Thymus (tissue), 11 donors: ENCODE data around the gene INPP5A. TPM values are rescaled to one million over a fixed set of nuclear protein-coding genes. Genes with fewer than 3 reads are reported as not detected.
"Not testable (repeated sequence)": the region's sequence is repeated elsewhere in the genome, so short reads cannot be mapped to it uniquely, and the experiment has no call there.

Source experiments
- DNase-seq, 9 donors: peaks; one replicate each; pipeline ENCODE4 v3.0.0-alpha.2; 2013; ENCODE audit warnings: low spot score in 9 of 9, low read depth in 6 of 9, missing footprints in 1 of 9
- H3K27ac ChIP-seq, 2 donors: one replicate each; pipeline ENCODE4 v1.5.1; 2013; ENCODE audit warnings: control low read depth in 1 of 2, low read depth in 1 of 2, low read length in 1 of 2, mild to moderate bottlenecking in 1 of 2, moderate library complexity in 1 of 2
- H3K27me3 ChIP-seq, 2 donors: one replicate each; pipeline ENCODE4 v1.5.1; 2013; ENCODE audit warnings: low read length in 1 of 2; ENCODE audit not compliant: control insufficient read depth in 2 of 2, insufficient read depth in 1 of 2
- H3K36me3 ChIP-seq, 2 donors: one replicate each; pipeline ENCODE4 v1.5.1; 2013; ENCODE audit warnings: low read length in 1 of 2, mild to moderate bottlenecking in 1 of 2, moderate library complexity in 1 of 2; ENCODE audit not compliant: control insufficient read depth in 2 of 2, insufficient read depth in 2 of 2
- H3K4me1 ChIP-seq, 2 donors: one replicate each; pipeline ENCODE4 v1.5.1; 2013; ENCODE audit warnings: low read length in 2 of 2; ENCODE audit not compliant: control insufficient read depth in 2 of 2, insufficient read depth in 2 of 2
- H3K4me3 ChIP-seq, 2 donors: one replicate each; pipeline ENCODE4 v1.5.1; 2013; ENCODE audit warnings: low read length in 2 of 2, control low read depth in 1 of 2, mild to moderate bottlenecking in 1 of 2
- H3K9me3 ChIP-seq, 2 donors: one replicate each; pipeline ENCODE4 v1.5.1; 2013; ENCODE audit warnings: low read length in 1 of 2, mild to moderate bottlenecking in 1 of 2; ENCODE audit not compliant: control insufficient read depth in 2 of 2, insufficient read depth in 1 of 2
- WGBS: extraction: QIAGEN DNeasy Blood & Tissue Kit; methylation state at CpG from one replicate; pipeline ENCODE4 v1.1.7; 2013; 5-methylcytosine and 5-hydroxymethylcytosine counted together
- polyA plus RNA-seq: library from polyadenylated mRNA; stranded (reverse); fragments of 200-250 nt; gene quantifications from one replicate; pipeline ENCODE4 v1.2.3, GENCODE V29; 2013
- total RNA-seq: library from RNA; stranded (reverse); fragments of 120-200 nt; gene quantifications from one replicate; pipeline ENCODE4 v1.2.4, GENCODE V29; 2013
- donor health status: healthy.

INPP5A gene
- total and polyA plus RNA-seq, 2 donors, result 11.0 to 14.6 TPM

DNA sequence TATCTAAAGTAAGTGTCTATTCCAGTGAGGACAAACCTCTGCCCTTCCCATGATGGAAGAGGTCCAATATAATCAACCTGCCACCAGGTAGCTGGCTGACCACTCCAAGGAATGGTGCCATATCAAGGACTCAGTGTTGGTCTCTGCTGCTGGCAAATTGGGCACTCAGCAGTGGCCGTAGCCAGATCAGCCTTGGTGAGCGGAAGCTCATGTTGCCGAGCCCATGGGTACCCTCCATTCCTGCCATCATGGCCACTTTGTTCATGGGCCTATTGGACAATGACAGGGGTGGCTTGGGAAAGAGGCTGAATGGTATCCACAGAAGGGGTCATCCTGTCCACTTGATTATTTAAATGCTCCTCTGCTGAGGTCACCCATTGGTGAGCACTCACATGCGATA is 136.2 kb downstream of the INPP5A start:
- H3K4me3 ChIP-seq, DNase-seq, H3K36me3 ChIP-seq, H3K9me3 ChIP-seq, H3K4me1 ChIP-seq, H3K27ac ChIP-seq, H3K27me3 ChIP-seq: not testable (repeated sequence)
- 99% methylated on average over 4 of the region's 4 CpGs for WGBS

DNA sequence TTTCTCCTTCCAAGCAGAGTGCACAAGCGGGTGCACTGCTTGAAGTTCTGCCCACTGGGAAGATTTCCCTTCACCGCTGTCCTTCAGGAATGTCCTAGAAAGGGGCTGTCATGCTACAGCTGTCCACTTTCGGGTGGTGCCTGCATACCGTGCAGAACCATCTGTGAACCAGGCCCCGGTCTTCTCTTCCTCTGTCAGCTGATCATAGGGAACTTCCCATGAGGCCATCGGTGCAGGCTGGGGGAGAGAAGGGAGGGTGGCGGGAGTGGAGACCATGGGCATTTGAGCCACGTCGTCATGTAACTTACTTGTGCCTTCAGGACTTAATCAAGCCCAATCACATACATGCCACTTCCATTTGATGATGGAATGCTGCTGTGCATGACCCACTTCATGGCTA is 136.7 kb downstream of the INPP5A start:
- WGBS, result 98% methylated on average over 9 of the region's 9 CpGs
- no peaks in the 10 kb centered on the region for H3K9me3 ChIP-seq
- DNase-seq, result no peak
- H3K4me3 ChIP-seq, result no peak overlapping the region
- H3K36me3 ChIP-seq, result no peaks in the 10 kb centered on the region
- no peaks in the 10 kb centered on the region for H3K27me3 ChIP-seq
- no peaks in the 10 kb centered on the region for H3K4me1 ChIP-seq
- H3K27ac ChIP-seq, result no peak overlapping the region

DNA sequence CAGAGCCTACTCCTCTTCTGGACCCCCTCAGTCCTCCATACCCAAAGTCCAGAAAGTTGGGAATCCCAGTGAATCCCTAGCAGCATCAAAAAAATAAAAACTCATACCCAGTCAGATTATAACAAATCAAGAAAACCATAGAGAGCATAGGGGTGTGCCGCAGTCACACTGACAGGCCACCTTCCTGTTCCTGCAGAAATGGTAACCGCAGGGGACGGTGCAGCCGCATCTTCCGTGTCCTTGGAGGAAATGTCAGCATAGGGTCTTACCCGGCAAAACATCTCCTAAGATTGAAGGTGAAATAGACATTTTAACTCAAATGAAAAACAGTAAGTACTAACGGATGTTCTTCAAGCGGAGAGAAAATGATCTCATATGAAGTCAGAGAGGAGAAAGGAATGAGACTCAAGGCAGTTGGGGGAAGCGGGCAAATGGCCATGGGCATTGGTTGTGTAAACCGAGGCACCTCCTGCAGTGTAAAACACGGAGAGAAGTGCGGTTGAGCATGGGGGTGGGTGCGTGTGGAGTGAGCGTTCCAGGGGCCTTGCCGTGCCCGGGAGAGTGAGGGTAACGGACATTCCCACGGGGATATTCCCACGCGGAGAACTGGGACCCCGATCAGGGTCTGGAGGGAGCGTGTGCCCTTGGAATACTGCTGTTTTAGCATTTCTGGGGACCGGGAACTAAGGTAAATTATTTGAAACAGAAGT is 137.6 kb downstream of the INPP5A start:
- H3K4me3 ChIP-seq, result no peak overlapping the region
- H3K27me3 ChIP-seq, result no peaks in the 10 kb centered on the region
- H3K36me3 ChIP-seq, result no peaks in the 10 kb centered on the region
- H3K9me3 ChIP-seq, result no peaks in the 10 kb centered on the region
- no peak overlapping the region for H3K27ac ChIP-seq
- 97% methylated on average over 23 of the region's 23 CpGs for WGBS
- DNase-seq, result no peak
- no peaks in the 10 kb centered on the region for H3K4me1 ChIP-seq

DNA sequence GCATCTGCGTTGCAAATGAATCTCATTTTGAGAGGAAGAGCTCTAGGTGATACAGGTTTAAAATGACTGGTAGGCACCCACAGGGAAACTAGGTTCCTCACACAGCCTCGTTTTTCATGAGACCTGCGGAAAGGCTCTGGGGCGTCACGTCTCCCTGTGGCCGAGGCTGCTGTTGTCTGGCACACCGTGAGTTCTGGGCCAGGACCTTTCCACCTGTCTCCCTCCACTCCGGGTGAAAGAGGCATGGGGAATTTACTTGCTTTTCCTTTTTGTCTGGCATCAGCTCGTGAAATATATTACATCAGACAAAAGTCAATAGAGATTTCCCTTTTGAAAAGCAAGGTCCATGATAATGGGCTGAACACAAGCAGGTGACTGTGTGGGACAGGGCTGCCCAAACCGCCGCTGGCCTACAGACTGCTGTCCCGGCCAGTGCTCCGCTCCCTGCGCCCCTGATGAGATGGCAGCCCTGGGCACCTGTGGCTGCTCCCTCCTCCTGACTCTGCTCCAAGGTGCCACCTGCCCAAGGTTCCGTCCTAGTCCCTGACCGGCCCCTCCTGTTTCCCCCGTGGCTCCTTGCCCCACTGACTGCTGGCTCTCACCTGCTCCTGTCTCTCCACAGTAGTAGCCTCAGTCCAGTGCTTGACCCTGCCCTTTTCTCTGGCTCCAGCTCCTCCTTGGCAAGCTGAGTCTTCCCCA is 138.8 kb downstream of the INPP5A start:
- no peaks in the 10 kb centered on the region for H3K36me3 ChIP-seq
- DNase-seq, result no peak
- no peaks in the 10 kb centered on the region for H3K27me3 ChIP-seq
- H3K4me3 ChIP-seq, result no peak overlapping the region
- no peaks in the 10 kb centered on the region for H3K9me3 ChIP-seq
- no peak overlapping the region for H3K27ac ChIP-seq
- H3K4me1 ChIP-seq, result no peaks in the 10 kb centered on the region
- WGBS, result 98% methylated on average over 17 of the region's 17 CpGs

DNA sequence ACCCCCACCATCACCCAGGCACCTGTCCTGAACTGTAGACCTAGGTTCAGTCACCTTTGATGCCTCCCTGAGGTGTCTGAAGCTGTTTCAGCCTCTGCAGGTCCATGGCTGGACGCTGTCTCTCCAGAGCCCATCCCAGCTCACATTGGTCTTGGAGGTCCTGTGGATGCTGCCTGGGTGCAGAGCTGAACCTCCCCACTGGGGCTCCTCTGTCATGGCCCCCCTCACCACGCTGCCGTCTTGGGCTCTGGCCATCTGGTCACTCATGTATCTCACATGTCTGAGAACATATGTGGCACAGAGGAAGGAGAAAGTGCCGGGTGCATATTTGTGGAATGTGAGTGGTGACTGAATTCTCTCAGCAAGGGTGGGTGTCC is 139.5 kb downstream of the INPP5A start:
- Histone ChIP-seq H3K27ac (no peak overlapping the region), H3K9me3 (no peaks in the 10 kb centered on the region), H3K36me3 (no peaks in the 10 kb centered on the region), H3K4me1 (no peaks in the 10 kb centered on the region), H3K4me3 (no peak overlapping the region), H3K27me3 (no peaks in the 10 kb centered on the region)
- no peak for DNase-seq
- WGBS, result 98% methylated on average over 4 of the region's 4 CpGs

DNA sequence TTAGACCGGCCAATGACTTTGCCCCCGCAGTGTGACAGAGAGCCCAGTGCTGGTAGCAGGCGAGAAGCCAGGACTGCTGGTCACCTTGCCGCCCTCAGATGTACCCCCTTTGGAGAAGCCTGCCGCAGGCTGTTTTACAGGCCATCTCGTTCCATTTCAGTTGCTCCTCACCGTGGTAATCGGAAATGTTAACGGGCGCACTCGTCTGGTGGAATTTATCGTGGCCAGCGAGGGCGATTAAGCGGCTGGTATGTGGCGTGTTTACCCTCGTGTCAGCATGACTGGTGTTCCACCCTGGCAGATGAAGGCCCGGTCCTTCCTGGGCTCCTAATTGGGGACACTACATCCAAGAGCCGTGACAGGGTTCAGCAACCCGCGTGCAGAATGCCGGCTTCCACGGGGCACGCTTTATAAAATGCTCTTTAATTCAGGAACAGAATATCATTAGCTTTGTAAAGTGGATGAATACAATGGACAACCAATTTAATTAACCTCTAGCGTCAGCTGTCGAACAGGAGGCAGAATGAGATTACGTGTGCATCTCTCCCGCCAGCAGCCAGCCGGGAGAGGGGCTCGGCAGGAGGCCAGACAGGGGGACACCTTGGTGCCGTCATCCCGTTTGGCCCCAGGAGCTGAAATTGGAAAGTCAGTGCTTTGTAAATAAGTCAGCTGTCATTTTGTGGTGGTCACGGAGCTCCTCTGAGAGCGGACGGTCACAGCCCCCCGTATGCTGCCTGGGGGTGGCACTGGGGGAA is 140.1 kb downstream of the INPP5A start:
- Histone ChIP-seq H3K4me1 (no peaks in the 10 kb centered on the region), H3K4me3 (no peak overlapping the region), H3K27me3 (no peaks in the 10 kb centered on the region), H3K9me3 (no peaks in the 10 kb centered on the region), H3K27ac (no peak overlapping the region), H3K36me3 (peaks cover 0 to 4% of the 10 kb centered on the region in 2 donors)
- WGBS, result 97% methylated on average over 36 of the region's 36 CpGs
- no peak for DNase-seq

DNA sequence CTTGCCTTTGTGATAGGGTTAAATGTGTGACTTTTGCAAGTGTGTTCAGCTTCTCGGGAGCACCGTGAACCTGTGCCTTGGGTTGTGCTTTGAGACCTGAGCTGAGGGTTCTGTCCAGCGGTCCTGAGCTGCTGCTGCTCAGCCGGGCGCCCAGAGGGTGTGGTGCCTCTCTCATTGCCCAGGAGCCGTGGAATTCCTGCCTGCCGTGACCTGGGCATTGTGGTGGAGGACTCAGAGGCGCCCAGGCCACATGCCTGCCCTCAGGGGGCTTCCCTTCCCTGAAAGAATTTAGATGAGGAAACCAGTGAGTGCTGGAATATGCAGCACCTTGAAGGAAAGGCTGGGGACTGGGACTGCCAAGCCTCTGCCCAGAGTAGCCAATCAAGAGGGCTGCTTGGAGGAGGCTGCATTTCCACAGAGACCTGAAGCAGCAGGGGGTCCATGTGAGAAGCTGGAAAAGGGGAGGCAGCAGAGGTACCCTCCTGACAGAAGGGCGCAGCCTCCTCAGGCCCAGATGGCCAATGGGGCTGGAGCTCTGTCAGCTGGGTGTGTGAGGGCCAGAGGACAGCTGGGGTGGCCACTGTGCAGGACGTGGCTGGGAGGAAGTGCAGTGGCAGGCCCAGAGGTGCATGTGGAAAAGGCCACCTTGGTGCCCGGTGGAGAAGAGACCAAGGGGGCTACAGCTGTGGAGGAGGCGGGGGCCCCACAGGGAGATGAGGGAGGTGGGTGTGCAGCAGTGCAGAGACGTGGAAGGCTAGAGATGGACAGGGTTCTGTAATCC is 141.0 kb downstream of the INPP5A start:
- Histone ChIP-seq H3K4me1 (no peaks in the 10 kb centered on the region), H3K4me3 (no peak overlapping the region), H3K36me3 (peaks cover 0 to 4% of the 10 kb centered on the region in 2 donors), H3K9me3 (no peaks in the 10 kb centered on the region), H3K27ac (no peak overlapping the region), H3K27me3 (no peaks in the 10 kb centered on the region)
- no peak for DNase-seq
- WGBS, result 94% methylated on average over 13 of the region's 13 CpGs

DNA sequence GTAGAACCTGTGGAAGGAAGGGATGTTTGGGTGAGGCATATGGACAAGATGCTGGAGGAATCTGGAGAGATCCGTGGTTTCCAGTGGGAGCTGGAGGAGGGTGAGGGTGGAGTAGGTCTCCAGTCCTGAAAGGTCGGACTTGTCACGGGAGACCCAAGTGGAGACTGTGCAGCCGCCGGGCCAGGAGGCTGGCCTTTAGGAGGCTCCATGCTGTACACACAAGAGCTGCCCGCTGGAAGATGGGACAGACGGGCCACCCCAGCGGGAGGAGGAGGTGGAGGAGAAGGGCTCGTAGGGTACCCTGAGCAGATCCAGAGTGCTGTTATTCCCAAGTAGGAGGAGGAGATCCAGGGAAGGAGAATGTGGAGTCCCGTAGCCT is 141.6 kb downstream of the INPP5A start:
- no peak for DNase-seq

More for the DNA sequence above, 141.6 kb downstream of the INPP5A start:
- Histone ChIP-seq H3K4me3 (no peak overlapping the region), H3K36me3 (peaks cover 0 to 4% of the 10 kb centered on the region in 2 donors), H3K27me3 (no peaks in the 10 kb centered on the region), H3K9me3 (no peaks in the 10 kb centered on the region), H3K27ac (no peak overlapping the region), H3K4me1 (peaks cover 0 to 1% of the 10 kb centered on the region in 2 donors)
- 99% methylated on average over 10 of the region's 10 CpGs for WGBS
